Pulmonary artery endothelial cell (primary cell): Measurements from ENCODE around the gene PCDH9. TPM values are rescaled to one million over a fixed set of nuclear protein-coding genes. Genes with fewer than 3 reads are reported as not detected.

Source experiments
- DNase-seq: peaks from one replicate; pipeline ENCODE4 v3.0.0-alpha.2; 2011; ENCODE audit warnings: low read depth, low spot score
- total RNA-seq: library from RNA; depleted of rRNA; stranded (reverse); fragments of >200 nt; gene quantifications from 2 replicates; pipeline ENCODE4 v1.2.3, GENCODE V29; 2014

Gene PCDH9
- total RNA-seq, 1 donor from 2014 or later, result 2.9 TPM

- DNase-seq, result no peak
Measured at GRCh38 chr13:67087527-67087926, 142.6 kb downstream of the PCDH9 start.

- no peak for DNase-seq
Measured at GRCh38 chr13:67086260-67086659, 143.9 kb downstream of the PCDH9 start.

- no peak for DNase-seq
Measured at GRCh38 chr13:67084066-67084465, 146.1 kb downstream of the PCDH9 start.

GRCh38 chr13:67083519-67083918 is 146.6 kb downstream of the PCDH9 start:
- DNase-seq, result no peak

GRCh38 chr13:67080351-67080750 is 149.8 kb downstream of the PCDH9 start:
- DNase-seq, result no peak

GRCh38 chr13:67078062-67078461 is 152.1 kb downstream of the PCDH9 start:
- no peak for DNase-seq

GRCh38 chr13:67077132-67077531 is 153.0 kb downstream of the PCDH9 start:
- DNase-seq, result no peak

GRCh38 chr13:67076378-67076777 is 153.8 kb downstream of the PCDH9 start:
- DNase-seq, result no peak

- no peak for DNase-seq
Measured at GRCh38 chr13:67075239-67075638, 154.9 kb downstream of the PCDH9 start.

- DNase-seq, result no peak
Measured at GRCh38 chr13:67071918-67072598, 158.1 kb downstream of the PCDH9 start.

GRCh38 chr13:67070306-67070705 is 159.8 kb downstream of the PCDH9 start:
- DNase-seq, result no peak

- no peak for DNase-seq
Measured at GRCh38 chr13:67069117-67069767, 160.9 kb downstream of the PCDH9 start.

- no peak for DNase-seq
Measured at GRCh38 chr13:67064920-67065319, 165.2 kb downstream of the PCDH9 start.

- DNase-seq, result no peak
Measured at GRCh38 chr13:67063036-67063435, 167.1 kb downstream of the PCDH9 start.

- DNase-seq, result no peak
Measured at GRCh38 chr13:67062160-67062559, 168.0 kb downstream of the PCDH9 start.

GRCh38 chr13:67061750-67062149 is 168.4 kb downstream of the PCDH9 start:
- no peak for DNase-seq

GRCh38 chr13:67052550-67053490 is 177.3 kb downstream of the PCDH9 start:
- DNase-seq, result no peak

- no peak for DNase-seq
Measured at GRCh38 chr13:67049744-67050143, 180.4 kb downstream of the PCDH9 start.

GRCh38 chr13:67048821-67049150 is 181.3 kb downstream of the PCDH9 start:
- no peak for DNase-seq

- DNase-seq, result peak; percentile 22
Measured at GRCh38 chr13:67048084-67048820, 181.9 kb downstream of the PCDH9 start.

- no peak for DNase-seq
Measured at GRCh38 chr13:67045357-67045756, 184.8 kb downstream of the PCDH9 start.

GRCh38 chr13:67043901-67044300 is 186.2 kb downstream of the PCDH9 start:
- no peak for DNase-seq
